H1 (cell line): ENCODE measurements around the gene SLC23A2. TPM values are rescaled to one million over a fixed set of nuclear protein-coding genes. Genes with fewer than 3 reads are reported as not detected.
A peak's percentile ranks its signal among the peaks of the same experiment; 100 is the strongest.

Source experiments
- CTCF ChIA-PET: fragments of 300-600 bp; sonication (Branson Sonifier 250); formaldehyde crosslinking; loops from one replicate; lab custom pipeline; 2021; ENCODE audit not compliant: partially characterized antibody; lab: Charles Lee
- POLR2A ChIA-PET: fragments of 300-600 bp; sonication (Branson Sonifier 250); formaldehyde crosslinking; loops from one replicate; lab custom pipeline; 2021; ENCODE audit warnings: inconsistent platforms; ENCODE audit not compliant: partially characterized antibody; lab: Charles Lee
- DNase-seq, 2 experiments: peaks; one replicate each; pipeline versions ENCODE4 v3.0.0 to v3.0.0-alpha.2; 2010 to 2022; ENCODE audit warnings: low spot score in 2 of 2, low read depth in 1 of 2, mixed read lengths in 1 of 2
- FAIRE-seq: peaks from 2 replicates; lab custom pipeline; 2011; peaks lifted over from hg19 to GRCh38; lab: Jason Lieb, UNC
- H2AFZ ChIP-seq: 2 replicates; pipeline ENCODE4 v1.8.1; 2012; ENCODE audit warnings: low read length, inconsistent platforms
- H2AK5ac ChIP-seq: 2 replicates; pipeline ENCODE4 v1.6.1; 2013; ENCODE audit warnings: low read depth, low read length
- H2BK120ac ChIP-seq: replicated peaks from 2 replicates; pipeline ENCODE3; 2013; ENCODE audit warnings: low read depth, low read length, inconsistent platforms
- H2BK12ac ChIP-seq: 2 replicates; pipeline ENCODE4 v1.6.1; 2013; ENCODE audit warnings: low read depth, low read length
- H2BK15ac ChIP-seq: 2 replicates; pipeline ENCODE4 v1.6.1; 2013; ENCODE audit warnings: low read length
- H2BK20ac ChIP-seq: 2 replicates; pipeline ENCODE4 v1.6.1; 2013; ENCODE audit warnings: low read length
- H2BK5ac ChIP-seq: 2 replicates; pipeline ENCODE4 v1.6.1; 2013; ENCODE audit warnings: low read depth, low read length
- H3K14ac ChIP-seq: 2 replicates; pipeline ENCODE4 v1.6.1; 2013; ENCODE audit warnings: inconsistent platforms; ENCODE audit not compliant: insufficient read length
- H3K18ac ChIP-seq: 2 replicates; pipeline ENCODE4 v1.6.1; 2013; ENCODE audit warnings: low read length; ENCODE audit errors: extremely low read depth
- H3K23ac ChIP-seq: 2 replicates; pipeline ENCODE4 v1.6.1; 2013; ENCODE audit warnings: inconsistent platforms; ENCODE audit not compliant: insufficient read length
- H3K23me2 ChIP-seq: 2 replicates; pipeline ENCODE4 v1.6.1; 2013; ENCODE audit warnings: low read depth, low read length
- H3K27ac ChIP-seq: 2 replicates; pipeline ENCODE4 v1.6.1; 2011; ENCODE audit warnings: low read depth, low read length, inconsistent platforms
- H3K27me3 ChIP-seq, 4 experiments: replicated peaks in 1 of 4; 1 replicate in 1 of 4; 2 replicates in 3 of 4; pipeline versions ENCODE4 v1.6.1 to v1.8.1; 2011 to 2013; ENCODE audit warnings: low read length in 3 of 4, mild to moderate bottlenecking in 3 of 4, inconsistent platforms in 2 of 4, mixed read lengths in 2 of 4, moderate library complexity in 1 of 4; ENCODE audit not compliant: control insufficient read depth in 3 of 4, insufficient read depth in 3 of 4; ENCODE audit errors: extremely low read depth in 1 of 4
- H3K36me3 ChIP-seq, 4 experiments: 2 replicates each; pipeline versions ENCODE4 v1.6.1 to v1.8.1; 2011 to 2013; ENCODE audit warnings: mild to moderate bottlenecking in 4 of 4, low read length in 3 of 4, moderate library complexity in 2 of 4, control low read depth in 1 of 4, inconsistent platforms in 1 of 4; ENCODE audit not compliant: insufficient read depth in 4 of 4, control insufficient read depth in 2 of 4
- H3K4ac ChIP-seq: replicated peaks from 2 replicates; pipeline ENCODE3; 2013; ENCODE audit warnings: low read length, low read depth, mixed read lengths, inconsistent platforms; ENCODE audit not compliant: insufficient read length
- H3K4me1 ChIP-seq, 4 experiments: replicated peaks in 1 of 4; 1 replicate in 1 of 4; 2 replicates in 3 of 4; pipeline versions ENCODE4 v1.6.1 to v1.8.1; 2011 to 2013; ENCODE audit warnings: low read length in 3 of 4, inconsistent platforms in 2 of 4, mixed read lengths in 1 of 4; ENCODE audit not compliant: insufficient read depth in 4 of 4, control insufficient read depth in 3 of 4
- H3K4me2 ChIP-seq, 2 experiments: 2 replicates each; pipeline versions ENCODE4 v1.6.1 to v1.8.1; 2011 to 2013; ENCODE audit warnings: low read depth in 2 of 2, low read length in 2 of 2, control low read depth in 1 of 2, inconsistent platforms in 1 of 2, mild to moderate bottlenecking in 1 of 2; ENCODE audit not compliant: insufficient read depth in 1 of 2
- H3K4me3 ChIP-seq, 4 experiments: fragments of 200-600, 300-600 bp in 1 of 4; sonication (generic), shearing (Covaris generic), sonication (Bioruptor Twin) in 1 of 4; 2 replicates each; pipeline versions ENCODE4 v1.5.1 to v1.8.1; 2011 to 2016; ENCODE audit warnings: low read length in 4 of 4, low read depth in 3 of 4, control low read depth in 2 of 4, inconsistent platforms in 2 of 4, mild to moderate bottlenecking in 2 of 4, mixed read lengths in 1 of 4, moderate library complexity in 1 of 4; ENCODE audit not compliant: insufficient read depth in 2 of 4; ENCODE audit errors: extremely low read depth in 1 of 4
- H3K56ac ChIP-seq: replicated peaks from 2 replicates; pipeline ENCODE3; 2013; ENCODE audit warnings: low read depth, mild to moderate bottlenecking, mixed read lengths, low read length, inconsistent platforms; ENCODE audit not compliant: insufficient read length
- H3K79me1 ChIP-seq: 2 replicates; pipeline ENCODE4 v1.6.1; 2013; ENCODE audit warnings: low read depth, low read length, control low read depth
- H3K79me2 ChIP-seq, 2 experiments: 2 replicates each; pipeline versions ENCODE4 v1.6.1 to v1.8.1; 2012 to 2013; ENCODE audit warnings: low read length in 2 of 2, mild to moderate bottlenecking in 2 of 2, inconsistent platforms in 1 of 2; ENCODE audit not compliant: insufficient read depth in 2 of 2, control insufficient read depth in 1 of 2
- H3K9ac ChIP-seq, 4 experiments: replicated peaks in 1 of 4; 1 replicate in 1 of 4; 2 replicates in 3 of 4; pipeline versions ENCODE4 v1.6.1 to v1.8.1; 2011 to 2013; ENCODE audit warnings: low read depth in 3 of 4, low read length in 3 of 4, control low read depth in 2 of 4, mild to moderate bottlenecking in 2 of 4, moderate library complexity in 2 of 4, inconsistent platforms in 1 of 4; ENCODE audit errors: extremely low read depth in 1 of 4
- H3K9me3 ChIP-seq, 2 experiments: 2 replicates each; pipeline versions ENCODE4 v1.6.1 to v1.8.1; 2012 to 2013; ENCODE audit warnings: mild to moderate bottlenecking in 2 of 2, moderate library complexity in 2 of 2, control low read depth in 1 of 2, inconsistent platforms in 1 of 2, low read depth in 1 of 2, low read length in 1 of 2, mixed read lengths in 1 of 2; ENCODE audit not compliant: insufficient read depth in 2 of 2
- H4K20me1 ChIP-seq, 2 experiments: replicated peaks in 1 of 2; 2 replicates each; pipeline versions ENCODE3 to v1.8.1; 2011 to 2013; ENCODE audit warnings: inconsistent platforms in 2 of 2, low read length in 2 of 2, mild to moderate bottlenecking in 1 of 2; ENCODE audit not compliant: insufficient read depth in 2 of 2, control insufficient read depth in 1 of 2
- H4K5ac ChIP-seq: 2 replicates; pipeline ENCODE4 v1.6.1; 2013; ENCODE audit warnings: low read length, low read depth, mixed read lengths, inconsistent platforms; ENCODE audit not compliant: insufficient read length
- H4K8ac ChIP-seq: 2 replicates; pipeline ENCODE4 v1.8.0; 2013; ENCODE audit warnings: mild to moderate bottlenecking, moderate library complexity, low read length, inconsistent platforms; ENCODE audit not compliant: insufficient read depth; ENCODE audit errors: extremely low read depth
- H4K91ac ChIP-seq: replicated peaks from 2 replicates; pipeline ENCODE3; 2013; ENCODE audit warnings: low read length, mixed read lengths, inconsistent platforms; ENCODE audit not compliant: insufficient read length
- HDAC2 ChIP-seq, 2 experiments: fragments of 300-600 bp in 1 of 2; sonication (generic) in 1 of 2; IDR thresholded peaks; 2 replicates each; pipeline ENCODE4 v1.6.1; 2011 to 2012; ENCODE audit warnings: low read depth in 2 of 2, low read length in 2 of 2, mild to moderate bottlenecking in 2 of 2, moderate library complexity in 2 of 2, borderline replicate concordance in 1 of 2, inconsistent platforms in 1 of 2
- MAFK ChIP-seq: IDR thresholded peaks from 2 replicates; pipeline ENCODE4 v1.6.1; 2012; ENCODE audit warnings: low read depth, mild to moderate bottlenecking, improper control_type of control experiment, low read length
- RFX5 ChIP-seq: IDR thresholded peaks from 2 replicates; pipeline ENCODE4 v1.6.1; 2011; ENCODE audit warnings: low read depth, low read length, improper control_type of control experiment, borderline replicate concordance
- SAP30 ChIP-seq: fragments of 300-600 bp; sonication (generic); IDR thresholded peaks from 2 replicates; pipeline ENCODE4 v1.7.1; 2012; ENCODE audit warnings: low read length, moderate library complexity, mild to moderate bottlenecking, inconsistent platforms; ENCODE audit not compliant: insufficient read depth, insufficient replicate concordance
- SIRT6 ChIP-seq: IDR thresholded peaks from one replicate; pipeline ENCODE4 v1.7.1; 2012; ENCODE audit warnings: low read length, inconsistent platforms
- USF2 ChIP-seq: IDR thresholded peaks from 2 replicates; pipeline ENCODE4 v1.6.1; 2011; ENCODE audit warnings: low read length, improper control_type of control experiment
- WGBS, 2 experiments: shearing (Covaris generic) in 1 of 2; methylation state at CpG; one replicate each; pipeline versions ENCODE4 v1.1.6 to v1.1.7; 2013 to 2015; ENCODE audit warnings: low lambda C conversion rate in 2 of 2, mixed read lengths in 2 of 2, inconsistent platforms in 1 of 2, low coverage in 1 of 2, missing lambda C conversion rate in 1 of 2; ENCODE audit not compliant: insufficient replicate concordance in 2 of 2, insufficient coverage in 1 of 2, insufficient read length in 1 of 2; ENCODE audit errors: extremely low coverage in 1 of 2, missing lambda C conversion rate in 1 of 2; 5-methylcytosine and 5-hydroxymethylcytosine counted together
- polyA plus RNA-seq, 7 experiments: library from polyadenylated mRNA; depleted of rRNA in 3 of 7; stranded (reverse) in 5 of 7; unstranded in 2 of 7; fragments of >200 nt in 5 of 7; fragments of 200-250 nt in 2 of 7; gene quantifications; 1 replicate in 5 of 7; 2 replicates in 1 of 7; 4 replicates in 1 of 7; pipeline versions ENCODE4 v1.2.1 to v1.2.3, GENCODE V29; 2011 to 2013; ENCODE audit warnings: missing spikeins in 2 of 7, mixed read lengths in 2 of 7
- total RNA-seq: library from RNA; stranded (reverse); fragmentation: NEBNext Ultra II Directional; extraction: Animal tissue kit (Norgen Biotek cat#: 25700); gene quantifications from 2 replicates; pipeline ENCODE4 v1.2.1, GENCODE V29; 2021

SLC23A2 gene
- total and polyA plus RNA-seq, 2 of the 8 experiments (the other 6 are each of a cell fraction or from before 2014, with no cell fraction given), result 17.0 to 18.6 TPM

- Histone ChIP-seq H3K4me2 (no peak overlapping the region), H3K18ac (no peak overlapping the region), H2BK12ac (no peak overlapping the region), H3K79me2 (no peaks in the 10 kb centered on the region), H2BK5ac (0 out of 2 replicates have a peak overlapping the region, but pooled peaks have one; percentile 40), H3K56ac (no peak overlapping the region), H2AK5ac (no peak overlapping the region), H2BK20ac (0 out of 2 replicates have a peak overlapping the region, but pooled peaks have one; percentile 43), H3K27ac (no peak overlapping the region), H4K8ac (no peak overlapping the region), H3K36me3 (no peaks in the 10 kb centered on the region; a peak in 1 of 8 replicates), H3K79me1 (no peaks in the 10 kb centered on the region), H3K4ac (no peak overlapping the region), H3K23me2 (no peaks in the 10 kb centered on the region; the same call in 1 of the 2 replicates), H3K14ac (no peak overlapping the region), H3K4me3 (no peak overlapping the region), H2BK15ac (no peak overlapping the region), H4K91ac (no peak overlapping the region), H3K27me3 (no peaks in the 10 kb centered on the region), H4K20me1 (peaks cover 0 to 2% of the 10 kb centered on the region in 2 experiments), H3K9ac (no peak overlapping the region), H3K9me3 (no peaks in the 10 kb centered on the region), H3K23ac (no peak overlapping the region), H2BK120ac (no peak overlapping the region), H2AFZ (no peak overlapping the region), H3K4me1 (peaks cover 0 to 7% (median 4%) of the 10 kb centered on the region in 4 experiments; a peak in 5 of 7 replicates), H4K5ac (no peak overlapping the region)
- TF ChIP-seq HDAC2 (IDR thresholded peaks at IDR 0.05; ENCODE audit: borderline replicate concordance in 1 of 2, low read depth in 2 of 2, low read length in 2 of 2) (no peak), USF2 (peak; percentile 58), RFX5 (no peak), SAP30 (no peak), MAFK (no peak), SIRT6 (no peak)
- ChIA-PET CTCF (interaction anchor here (0.6 to 2.1 kb wide), 6 partner anchors 7 to 134 kb away, joined by 3 to 7 read pairs (median 4); no protein-coding TSS in a partner anchor), POLR2A (no interaction called here)
- DNase-seq (no peak), FAIRE-seq (no peak)
- 78% methylated on average over 20 of the region's 20 CpGs; no CpG with 5 or more reads in 1 of the 2 experiments for WGBS, 2 experiments
Observed at GRCh38 chr20:4814696-4815252, 186.5 kb downstream of the SLC23A2 start.
